GM23338 (cell line): ENCODE measurements around the gene KRT38. TPM values are rescaled to one million over a fixed set of nuclear protein-coding genes. Genes with fewer than 3 reads are reported as not detected.

Source experiments
- ATAC-seq: fragments of 200-7000 bp; cut with Tn5 transposase; 3 replicates; pipeline ENCODE4 v1.9.1; 2020
- DNase-seq: peaks from one replicate; pipeline ENCODE4 v3.0.0-alpha.2; 2015; ENCODE audit warnings: low spot score
- H2AFZ ChIP-seq: fragments of 200-600 bp; sonication (generic); 2 replicates; pipeline ENCODE4 v1.8.0; 2016; ENCODE audit warnings: antibody characterized with exemption, mild to moderate bottlenecking, moderate library complexity
- H3F3A ChIP-seq: fragments of 200-600 bp; sonication (generic); replicated peaks from 2 replicates; pipeline ENCODE4 v1.8.0; 2017; ENCODE audit warnings: antibody characterized with exemption, mixed run types, low read depth
- H3K27ac ChIP-seq: fragments of 200-600 bp; sonication (generic); 2 replicates; pipeline ENCODE4 v1.6.1; 2016; ENCODE audit warnings: low read depth
- H3K27me3 ChIP-seq: fragments of 200-600 bp; sonication (generic); 2 replicates; pipeline ENCODE4 v1.8.0; 2016; ENCODE audit warnings: mild to moderate bottlenecking, mixed run types, moderate library complexity; ENCODE audit not compliant: insufficient read depth
- H3K36me3 ChIP-seq: fragments of 200-600 bp; sonication (generic); 2 replicates; pipeline ENCODE4 v1.8.0; 2016; ENCODE audit warnings: mild to moderate bottlenecking; ENCODE audit not compliant: insufficient read depth
- H3K4me1 ChIP-seq: fragments of 200-600 bp; sonication (generic); 2 replicates; pipeline ENCODE4 v1.8.0; 2016; ENCODE audit warnings: mild to moderate bottlenecking, moderate library complexity; ENCODE audit not compliant: insufficient read depth
- H3K4me2 ChIP-seq: fragments of 200-600 bp; sonication (generic); 2 replicates; pipeline ENCODE4 v1.7.1; 2017; ENCODE audit warnings: mixed run types
- H3K4me3 ChIP-seq: fragments of 200-600 bp; sonication (generic); 2 replicates; pipeline ENCODE4 v1.6.1; 2016; ENCODE audit warnings: mixed run types
- H3K79me2 ChIP-seq: fragments of 200-600 bp; sonication (generic); replicated peaks from 2 replicates; pipeline ENCODE4 v1.8.0; 2017; ENCODE audit warnings: mild to moderate bottlenecking; ENCODE audit not compliant: insufficient read depth
- H3K9me2 ChIP-seq: fragments of 200-600 bp; sonication (generic); 2 replicates; pipeline ENCODE4 v1.8.0; 2017; ENCODE audit not compliant: insufficient read depth
- H4K20me1 ChIP-seq: fragments of 200-600 bp; sonication (generic); replicated peaks from 2 replicates; pipeline ENCODE4 v1.8.0; 2017; ENCODE audit warnings: mild to moderate bottlenecking; ENCODE audit not compliant: insufficient read depth
- H3K27ac Mint-ChIP-seq: 2 replicates; pipeline ENCODE4 v1.8.0; 2020; ENCODE audit warnings: inconsistent platforms, mild to moderate bottlenecking, moderate library complexity, mixed read lengths
- H3K27me3 Mint-ChIP-seq: 3 replicates; pipeline ENCODE4 v1.8.0; 2022; ENCODE audit warnings: low read depth, mild to moderate bottlenecking, moderate library complexity, mixed read lengths, inconsistent platforms; ENCODE audit not compliant: insufficient read depth, poor library complexity
- H3K36me3 Mint-ChIP-seq: 3 replicates; pipeline ENCODE4 v1.8.0; 2021; ENCODE audit warnings: low read depth, mild to moderate bottlenecking, inconsistent platforms, moderate library complexity, mixed read lengths
- H3K4me1 Mint-ChIP-seq: 3 replicates; pipeline ENCODE4 v1.8.0; 2020; ENCODE audit warnings: mild to moderate bottlenecking, inconsistent platforms, mixed read lengths
- H3K4me3 Mint-ChIP-seq: 3 replicates; pipeline ENCODE4 v1.8.0; 2021; ENCODE audit warnings: moderate library complexity, mild to moderate bottlenecking, inconsistent platforms, mixed read lengths
- H3K9me3 Mint-ChIP-seq: 3 replicates; pipeline ENCODE4 v1.8.0; 2020; ENCODE audit warnings: moderate library complexity, mild to moderate bottlenecking, inconsistent platforms, mixed read lengths
- CREB1 ChIP-seq: fragments of 250-450 bp; sonication (Bioruptor Pico); IDR thresholded peaks from 2 replicates; pipeline ENCODE4 v1.5.0; 2020; ENCODE audit warnings: low read depth, mild to moderate bottlenecking, moderate library complexity
- EZH2 ChIP-seq: fragments of 200-600 bp; sonication (generic); IDR thresholded peaks from one replicate; pipeline ENCODE4 v1.8.0; 2017; ENCODE audit warnings: antibody characterized with exemption, mild to moderate bottlenecking, low read depth; ENCODE audit not compliant: unreplicated experiment
- EZH2phosphoT487 ChIP-seq: fragments of 200-600 bp; sonication (generic); IDR thresholded peaks from one replicate; pipeline ENCODE4 v1.8.1; 2018; ENCODE audit warnings: antibody characterized with exemption; ENCODE audit not compliant: unreplicated experiment
- JUNB ChIP-seq: IDR thresholded peaks from one replicate; pipeline ENCODE4 v1.6.1; 2016; ENCODE audit warnings: antibody characterized with exemption; ENCODE audit not compliant: unreplicated experiment
- NANOG ChIP-seq: IDR thresholded peaks from 2 replicates; pipeline ENCODE4 v1.6.1; 2016; ENCODE audit warnings: antibody characterized with exemption, borderline replicate concordance
- POLR2AphosphoS5 ChIP-seq: IDR thresholded peaks from 2 replicates; pipeline ENCODE4 v1.6.1; 2016; ENCODE audit warnings: antibody characterized with exemption, low read depth
- STAT1 ChIP-seq: IDR thresholded peaks from one replicate; pipeline ENCODE4 v1.6.1; 2016; ENCODE audit warnings: antibody characterized with exemption; ENCODE audit not compliant: unreplicated experiment
- ZNF114 ChIP-seq: fragments of 250-450 bp; sonication (Bioruptor Pico); IDR thresholded peaks from 2 replicates; pipeline ENCODE4 v1.5.0; 2020; ENCODE audit warnings: mild to moderate bottlenecking, moderate library complexity
- ZNF331 ChIP-seq: fragments of 250-450 bp; sonication (Bioruptor Pico); IDR thresholded peaks from 2 replicates; pipeline ENCODE4 v1.5.0; 2020; ENCODE audit warnings: low read depth, mild to moderate bottlenecking, moderate library complexity
- polyA plus RNA-seq: library from polyadenylated mRNA; unstranded; fragments of >200 nt; fragmentation: Nextera tagmentation; extraction: Ambion mirVana; gene quantifications from 2 replicates; pipeline ENCODE4 v1.2.1, GENCODE V29; 2016
- total RNA-seq: library from RNA; depleted of rRNA; stranded (reverse); fragments of >200 nt; shearing (Covaris generic); gene quantifications from 2 replicates; pipeline ENCODE4 v1.2.3, GENCODE V29; 2014
- TF ChIP-seq, protein P1 (sequence below): IDR thresholded peaks from 2 replicates; pipeline ENCODE4 v1.6.1; 2016; ENCODE audit warnings: antibody characterized with exemption
- TF ChIP-seq, protein P2 (sequence below): IDR thresholded peaks from one replicate; pipeline ENCODE4 v1.6.1; 2018; ENCODE audit warnings: antibody characterized with exemption; ENCODE audit not compliant: unreplicated experiment
- TF ChIP-seq, protein P3 (sequence below), 2 experiments: fragments of 200-600 bp in 1 of 2; sonication (generic) in 1 of 2; conservative IDR thresholded peaks; 2 replicates each; pipeline versions ENCODE4 v1.5.1 to v1.6.1; 2016 to 2017; ENCODE audit warnings: antibody characterized with exemption in 2 of 2, low read depth in 2 of 2, mild to moderate bottlenecking in 2 of 2, moderate library complexity in 1 of 2
- TF ChIP-seq, protein P4 (sequence below): fragments of 250-450 bp; sonication (Bioruptor Pico); IDR thresholded peaks from 2 replicates; pipeline ENCODE4 v1.5.0; 2020; ENCODE audit warnings: mild to moderate bottlenecking, moderate library complexity

The KRT38 gene
- total and polyA plus RNA-seq, 2 experiments from 2014 or later = not detected

DNA sequence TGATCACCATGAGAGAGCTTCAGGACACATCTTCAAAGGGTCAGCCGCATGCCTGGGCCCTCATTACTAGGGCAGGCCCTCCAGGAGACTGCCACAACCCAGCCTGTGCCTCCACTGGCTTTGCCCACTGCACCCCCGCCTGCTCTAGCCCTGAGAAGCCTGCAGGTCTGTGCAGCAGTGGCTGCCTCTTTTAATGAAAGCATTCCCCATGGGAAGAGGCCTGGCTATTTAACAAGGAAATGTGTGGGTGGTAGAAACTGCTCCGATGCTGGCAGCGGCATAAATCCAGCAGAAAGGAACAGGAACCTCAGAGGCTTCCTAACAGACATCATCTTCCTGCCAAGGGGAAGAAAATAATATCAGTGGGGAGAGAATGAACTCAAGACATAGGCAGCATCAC lies 26.8 kb upstream of the KRT38 start:
- ATAC-seq (no peak), DNase-seq (no peak)
- H3K27me3 ChIP-seq = no peaks in the 10 kb centered on the region
- Mint-ChIP-seq H3K4me1 (no peaks in the 10 kb centered on the region), H3K36me3 (no peaks in the 10 kb centered on the region), H3K9me3 (peaks cover 12% of the 10 kb centered on the region; the same call in 2 of the 3 replicates), H3K4me3 (no peak overlapping the region), H3K27me3 (peaks cover 4% of the 10 kb centered on the region), H3K27ac (no peak overlapping the region)
- H3K4me3 ChIP-seq = no peak overlapping the region
- TF ChIP-seq, protein P1, sequence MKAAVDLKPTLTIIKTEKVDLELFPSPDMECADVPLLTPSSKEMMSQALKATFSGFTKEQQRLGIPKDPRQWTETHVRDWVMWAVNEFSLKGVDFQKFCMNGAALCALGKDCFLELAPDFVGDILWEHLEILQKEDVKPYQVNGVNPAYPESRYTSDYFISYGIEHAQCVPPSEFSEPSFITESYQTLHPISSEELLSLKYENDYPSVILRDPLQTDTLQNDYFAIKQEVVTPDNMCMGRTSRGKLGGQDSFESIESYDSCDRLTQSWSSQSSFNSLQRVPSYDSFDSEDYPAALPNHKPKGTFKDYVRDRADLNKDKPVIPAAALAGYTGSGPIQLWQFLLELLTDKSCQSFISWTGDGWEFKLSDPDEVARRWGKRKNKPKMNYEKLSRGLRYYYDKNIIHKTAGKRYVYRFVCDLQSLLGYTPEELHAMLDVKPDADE = no peak
- no peak for TF ChIP-seq ZNF331
- TF ChIP-seq, protein P2, sequence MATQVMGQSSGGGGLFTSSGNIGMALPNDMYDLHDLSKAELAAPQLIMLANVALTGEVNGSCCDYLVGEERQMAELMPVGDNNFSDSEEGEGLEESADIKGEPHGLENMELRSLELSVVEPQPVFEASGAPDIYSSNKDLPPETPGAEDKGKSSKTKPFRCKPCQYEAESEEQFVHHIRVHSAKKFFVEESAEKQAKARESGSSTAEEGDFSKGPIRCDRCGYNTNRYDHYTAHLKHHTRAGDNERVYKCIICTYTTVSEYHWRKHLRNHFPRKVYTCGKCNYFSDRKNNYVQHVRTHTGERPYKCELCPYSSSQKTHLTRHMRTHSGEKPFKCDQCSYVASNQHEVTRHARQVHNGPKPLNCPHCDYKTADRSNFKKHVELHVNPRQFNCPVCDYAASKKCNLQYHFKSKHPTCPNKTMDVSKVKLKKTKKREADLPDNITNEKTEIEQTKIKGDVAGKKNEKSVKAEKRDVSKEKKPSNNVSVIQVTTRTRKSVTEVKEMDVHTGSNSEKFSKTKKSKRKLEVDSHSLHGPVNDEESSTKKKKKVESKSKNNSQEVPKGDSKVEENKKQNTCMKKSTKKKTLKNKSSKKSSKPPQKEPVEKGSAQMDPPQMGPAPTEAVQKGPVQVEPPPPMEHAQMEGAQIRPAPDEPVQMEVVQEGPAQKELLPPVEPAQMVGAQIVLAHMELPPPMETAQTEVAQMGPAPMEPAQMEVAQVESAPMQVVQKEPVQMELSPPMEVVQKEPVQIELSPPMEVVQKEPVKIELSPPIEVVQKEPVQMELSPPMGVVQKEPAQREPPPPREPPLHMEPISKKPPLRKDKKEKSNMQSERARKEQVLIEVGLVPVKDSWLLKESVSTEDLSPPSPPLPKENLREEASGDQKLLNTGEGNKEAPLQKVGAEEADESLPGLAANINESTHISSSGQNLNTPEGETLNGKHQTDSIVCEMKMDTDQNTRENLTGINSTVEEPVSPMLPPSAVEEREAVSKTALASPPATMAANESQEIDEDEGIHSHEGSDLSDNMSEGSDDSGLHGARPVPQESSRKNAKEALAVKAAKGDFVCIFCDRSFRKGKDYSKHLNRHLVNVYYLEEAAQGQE = no peak
- TF ChIP-seq, protein P3, sequence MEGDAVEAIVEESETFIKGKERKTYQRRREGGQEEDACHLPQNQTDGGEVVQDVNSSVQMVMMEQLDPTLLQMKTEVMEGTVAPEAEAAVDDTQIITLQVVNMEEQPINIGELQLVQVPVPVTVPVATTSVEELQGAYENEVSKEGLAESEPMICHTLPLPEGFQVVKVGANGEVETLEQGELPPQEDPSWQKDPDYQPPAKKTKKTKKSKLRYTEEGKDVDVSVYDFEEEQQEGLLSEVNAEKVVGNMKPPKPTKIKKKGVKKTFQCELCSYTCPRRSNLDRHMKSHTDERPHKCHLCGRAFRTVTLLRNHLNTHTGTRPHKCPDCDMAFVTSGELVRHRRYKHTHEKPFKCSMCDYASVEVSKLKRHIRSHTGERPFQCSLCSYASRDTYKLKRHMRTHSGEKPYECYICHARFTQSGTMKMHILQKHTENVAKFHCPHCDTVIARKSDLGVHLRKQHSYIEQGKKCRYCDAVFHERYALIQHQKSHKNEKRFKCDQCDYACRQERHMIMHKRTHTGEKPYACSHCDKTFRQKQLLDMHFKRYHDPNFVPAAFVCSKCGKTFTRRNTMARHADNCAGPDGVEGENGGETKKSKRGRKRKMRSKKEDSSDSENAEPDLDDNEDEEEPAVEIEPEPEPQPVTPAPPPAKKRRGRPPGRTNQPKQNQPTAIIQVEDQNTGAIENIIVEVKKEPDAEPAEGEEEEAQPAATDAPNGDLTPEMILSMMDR (conservative IDR thresholded peaks at IDR 0.05; ENCODE audit: low read depth in 2 of 2) = no peak
- no peak for TF ChIP-seq STAT1
- TF ChIP-seq, protein P4, sequence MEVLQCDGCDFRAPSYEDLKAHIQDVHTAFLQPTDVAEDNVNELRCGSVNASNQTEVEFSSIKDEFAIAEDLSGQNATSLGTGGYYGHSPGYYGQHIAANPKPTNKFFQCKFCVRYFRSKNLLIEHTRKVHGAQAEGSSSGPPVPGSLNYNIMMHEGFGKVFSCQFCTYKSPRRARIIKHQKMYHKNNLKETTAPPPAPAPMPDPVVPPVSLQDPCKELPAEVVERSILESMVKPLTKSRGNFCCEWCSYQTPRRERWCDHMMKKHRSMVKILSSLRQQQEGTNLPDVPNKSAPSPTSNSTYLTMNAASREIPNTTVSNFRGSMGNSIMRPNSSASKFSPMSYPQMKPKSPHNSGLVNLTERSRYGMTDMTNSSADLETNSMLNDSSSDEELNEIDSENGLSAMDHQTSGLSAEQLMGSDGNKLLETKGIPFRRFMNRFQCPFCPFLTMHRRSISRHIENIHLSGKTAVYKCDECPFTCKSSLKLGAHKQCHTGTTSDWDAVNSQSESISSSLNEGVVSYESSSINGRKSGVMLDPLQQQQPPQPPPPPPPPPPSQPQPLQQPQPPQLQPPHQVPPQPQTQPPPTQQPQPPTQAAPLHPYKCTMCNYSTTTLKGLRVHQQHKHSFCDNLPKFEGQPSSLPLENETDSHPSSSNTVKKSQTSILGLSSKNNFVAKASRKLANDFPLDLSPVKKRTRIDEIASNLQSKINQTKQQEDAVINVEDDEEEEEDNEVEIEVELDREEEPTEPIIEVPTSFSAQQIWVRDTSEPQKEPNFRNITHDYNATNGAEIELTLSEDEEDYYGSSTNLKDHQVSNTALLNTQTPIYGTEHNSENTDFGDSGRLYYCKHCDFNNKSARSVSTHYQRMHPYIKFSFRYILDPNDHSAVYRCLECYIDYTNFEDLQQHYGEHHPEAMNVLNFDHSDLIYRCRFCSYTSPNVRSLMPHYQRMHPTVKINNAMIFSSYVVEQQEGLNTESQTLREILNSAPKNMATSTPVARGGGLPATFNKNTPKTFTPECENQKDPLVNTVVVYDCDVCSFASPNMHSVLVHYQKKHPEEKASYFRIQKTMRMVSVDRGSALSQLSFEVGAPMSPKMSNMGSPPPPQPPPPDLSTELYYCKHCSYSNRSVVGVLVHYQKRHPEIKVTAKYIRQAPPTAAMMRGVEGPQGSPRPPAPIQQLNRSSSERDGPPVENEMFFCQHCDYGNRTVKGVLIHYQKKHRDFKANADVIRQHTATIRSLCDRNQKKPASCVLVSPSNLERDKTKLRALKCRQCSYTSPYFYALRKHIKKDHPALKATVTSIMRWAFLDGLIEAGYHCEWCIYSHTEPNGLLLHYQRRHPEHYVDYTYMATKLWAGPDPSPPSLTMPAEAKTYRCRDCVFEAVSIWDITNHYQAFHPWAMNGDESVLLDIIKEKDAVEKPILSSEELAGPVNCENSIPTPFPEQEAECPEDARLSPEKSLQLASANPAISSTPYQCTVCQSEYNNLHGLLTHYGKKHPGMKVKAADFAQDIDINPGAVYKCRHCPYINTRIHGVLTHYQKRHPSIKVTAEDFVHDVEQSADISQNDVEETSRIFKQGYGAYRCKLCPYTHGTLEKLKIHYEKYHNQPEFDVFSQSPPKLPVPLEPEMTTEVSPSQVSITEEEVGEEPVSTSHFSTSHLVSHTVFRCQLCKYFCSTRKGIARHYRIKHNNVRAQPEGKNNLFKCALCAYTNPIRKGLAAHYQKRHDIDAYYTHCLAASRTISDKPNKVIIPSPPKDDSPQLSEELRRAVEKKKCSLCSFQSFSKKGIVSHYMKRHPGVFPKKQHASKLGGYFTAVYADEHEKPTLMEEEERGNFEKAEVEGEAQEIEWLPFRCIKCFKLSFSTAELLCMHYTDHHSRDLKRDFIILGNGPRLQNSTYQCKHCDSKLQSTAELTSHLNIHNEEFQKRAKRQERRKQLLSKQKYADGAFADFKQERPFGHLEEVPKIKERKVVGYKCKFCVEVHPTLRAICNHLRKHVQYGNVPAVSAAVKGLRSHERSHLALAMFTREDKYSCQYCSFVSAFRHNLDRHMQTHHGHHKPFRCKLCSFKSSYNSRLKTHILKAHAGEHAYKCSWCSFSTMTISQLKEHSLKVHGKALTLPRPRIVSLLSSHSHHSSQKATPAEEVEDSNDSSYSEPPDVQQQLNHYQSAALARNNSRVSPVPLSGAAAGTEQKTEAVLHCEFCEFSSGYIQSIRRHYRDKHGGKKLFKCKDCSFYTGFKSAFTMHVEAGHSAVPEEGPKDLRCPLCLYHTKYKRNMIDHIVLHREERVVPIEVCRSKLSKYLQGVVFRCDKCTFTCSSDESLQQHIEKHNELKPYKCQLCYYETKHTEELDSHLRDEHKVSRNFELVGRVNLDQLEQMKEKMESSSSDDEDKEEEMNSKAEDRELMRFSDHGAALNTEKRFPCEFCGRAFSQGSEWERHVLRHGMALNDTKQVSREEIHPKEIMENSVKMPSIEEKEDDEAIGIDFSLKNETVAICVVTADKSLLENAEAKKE (CRISPR knock-in tag) = no peak
- no peak for TF ChIP-seq CREB1 (CRISPR knock-in tag)
- TF ChIP-seq JUNB = no peak
- no peak for TF ChIP-seq POLR2AphosphoS5
- no peak for TF ChIP-seq EZH2
- TF ChIP-seq EZH2phosphoT487 = no peak
- TF ChIP-seq ZNF114 = no peak
- TF ChIP-seq NANOG = no peak
- H4K20me1 ChIP-seq = no peaks in the 10 kb centered on the region
- no peaks in the 10 kb centered on the region for H3K36me3 ChIP-seq
- H2AFZ ChIP-seq = no peak overlapping the region
- H3K27ac ChIP-seq = no peak overlapping the region
- H3K9me2 ChIP-seq = 0 out of 2 replicates have a peak, but pooled peaks cover 7% of the 10 kb centered on the region
- no peaks in the 10 kb centered on the region for H3K4me1 ChIP-seq
- no peak overlapping the region for H3K4me2 ChIP-seq
- H3F3A ChIP-seq = no peaks in the 10 kb centered on the region
- H3K79me2 ChIP-seq = no peaks in the 10 kb centered on the region
